GM21447 (cell line): ENCODE results near the gene MAGEA12.
"Not testable (repeated sequence)": the region's sequence is repeated elsewhere in the genome, so short reads cannot be mapped to it uniquely, and the experiment has no call there.

Source experiments
- ATAC-seq: cut with Tn5 transposase; IDR thresholded peaks from one replicate; pipeline ENCODE4 v1.9.1; 2021; ENCODE audit not compliant: unreplicated experiment

Gene MAGEA12

GRCh38 chrX:152761582-152761981 lies 28.0 kb downstream of the MAGEA12 start:
- ATAC-seq = not testable (repeated sequence)

- not testable (repeated sequence) for ATAC-seq
Observed at GRCh38 chrX:152766562-152766961, 33.0 kb downstream of the MAGEA12 start.

- ATAC-seq = not testable (repeated sequence)
Observed at GRCh38 chrX:152769549-152770289, 36.2 kb downstream of the MAGEA12 start, which contains the start of gene MAGEA6. Gene MAGEA6 (minus strand): TSS chrX:152769689. CDS start chrX:152767650, 2,039 bp downstream.

GRCh38 chrX:152787062-152787461 lies 53.5 kb downstream of the MAGEA12 start:
- ATAC-seq = not testable (repeated sequence)
